Ramos (cell line): Measurements from ENCODE around the gene ACOT7.

Experiments
- in situ Hi-C: fragments of 300-500 bp; cut with MboI; formaldehyde crosslinking; loops from one replicate; pipeline ENCODE4 v1.14.3; 2022; ENCODE audit warnings: low sequenced_read_pairs; ENCODE audit not compliant: unreplicated experiment

ACOT7 gene

GRCh38 chr1:6245086-6245868 lies 148.3 kb downstream of the ACOT7 start:
- in situ Hi-C loops = loop anchor here (10.0 kb wide), 1 partner anchor 160 kb away; no protein-coding TSS in a partner anchor

GRCh38 chr1:6244401-6245049 lies 149.0 kb downstream of the ACOT7 start:
- in situ Hi-C loops = loop anchor here (10.0 kb wide), 1 partner anchor 160 kb away; no protein-coding TSS in a partner anchor

- in situ Hi-C loops = loop anchor here (10.0 kb wide), 1 partner anchor 161 kb away; no protein-coding TSS in a partner anchor
These were observed 149.6 kb downstream of the ACOT7 start, which contains the start of gene HES3 for GRCh38 chr1:6243993-6244392. Gene HES3, plus strand, starts transcription at chr1:6244179. Its CDS starts 187 bp downstream, at chr1:6244366.

GRCh38 chr1:6243053-6243834 lies 150.3 kb downstream of the ACOT7 start:
- in situ Hi-C loops = loop anchor here (10.0 kb wide), 1 partner anchor 162 kb away; no protein-coding TSS in a partner anchor

GRCh38 chr1:6241887-6242740 lies 151.5 kb downstream of the ACOT7 start:
- in situ Hi-C loops = loop anchor here (10.0 kb wide), 1 partner anchor 163 kb away; no protein-coding TSS in a partner anchor

- in situ Hi-C loops = loop anchor here (10.0 kb wide), 1 partner anchor 164 kb away; no protein-coding TSS in a partner anchor
These were observed 152.3 kb downstream of the ACOT7 start for GRCh38 chr1:6241107-6241886.

- in situ Hi-C loops = loop anchor here (10.0 kb wide), 1 partner anchor 165 kb away; no protein-coding TSS in a partner anchor
These were observed 153.4 kb downstream of the ACOT7 start for GRCh38 chr1:6239950-6240768.

- in situ Hi-C loops = no loop called here
These were observed 154.3 kb downstream of the ACOT7 start for GRCh38 chr1:6239213-6239752.

- in situ Hi-C loops = no loop called here
These were observed 156.5 kb downstream of the ACOT7 start for GRCh38 chr1:6237093-6237492.

GRCh38 chr1:6235296-6235677 lies 158.3 kb downstream of the ACOT7 start:
- in situ Hi-C loops = no loop called here

- in situ Hi-C loops = no loop called here
These were observed 158.9 kb downstream of the ACOT7 start for GRCh38 chr1:6234502-6235295.

GRCh38 chr1:6233376-6233775 lies 160.2 kb downstream of the ACOT7 start:
- in situ Hi-C loops = no loop called here

GRCh38 chr1:6225651-6226050 lies 167.9 kb downstream of the ACOT7 start:
- in situ Hi-C loops = no loop called here

- in situ Hi-C loops = no loop called here
These were observed 168.8 kb downstream of the ACOT7 start for GRCh38 chr1:6224718-6225117.

GRCh38 chr1:6223617-6224016 lies 169.9 kb downstream of the ACOT7 start:
- in situ Hi-C loops = no loop called here

GRCh38 chr1:6222636-6223035 lies 170.9 kb downstream of the ACOT7 start:
- in situ Hi-C loops = no loop called here
